ENCODE data around the gene JARID2.

Gene JARID2

DNA sequence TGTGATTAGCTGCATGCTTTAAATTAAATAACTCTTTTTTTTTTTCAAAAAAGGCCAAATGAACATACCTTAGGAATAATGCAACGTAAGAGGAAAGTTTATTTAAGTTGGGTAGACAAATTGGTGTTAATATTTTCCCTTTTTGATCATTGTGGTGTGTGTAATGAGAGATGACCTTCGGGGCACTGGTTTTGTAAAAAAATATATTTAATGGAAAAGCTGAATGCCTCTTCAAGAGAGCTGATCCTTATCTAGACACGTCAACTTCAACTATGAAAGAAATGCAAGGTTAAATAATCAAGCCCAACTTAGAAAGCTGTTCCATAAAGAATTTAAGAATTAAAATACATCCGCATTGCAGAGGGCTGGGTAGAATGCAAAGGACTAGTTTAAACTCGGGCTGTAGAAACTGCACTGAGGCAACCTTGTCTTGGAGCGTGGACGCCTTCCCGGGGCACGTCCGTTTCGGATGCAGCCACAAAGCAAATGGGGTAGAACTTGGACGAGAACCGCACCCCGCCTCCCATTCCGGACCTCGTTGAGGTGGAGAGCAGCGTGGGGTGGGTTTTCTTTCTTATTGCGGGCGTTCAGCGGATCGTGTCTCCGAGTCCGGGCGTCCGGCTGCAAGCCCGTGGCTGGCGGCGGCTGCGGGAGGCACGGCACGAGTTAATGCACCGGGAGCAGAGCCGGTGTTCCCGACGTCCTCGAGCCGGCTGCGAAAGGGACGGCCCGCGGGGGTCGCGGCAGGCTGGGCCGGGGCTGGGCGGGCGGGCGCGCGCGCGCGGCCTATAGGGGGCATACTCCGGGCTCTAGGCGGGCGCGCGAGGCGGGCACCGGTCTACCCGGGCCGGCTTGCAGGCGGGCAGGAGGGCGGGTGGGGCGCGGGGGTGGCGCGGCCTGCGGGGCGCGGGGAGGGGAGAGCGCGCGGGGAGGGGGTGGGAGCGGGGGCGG lies 1.9 kb downstream of the JARID2 start:
- no peak for DNase-seq

- peak; percentile 93 for DNase-seq
Observed at GRCh38 chr6:15248451-15249370, 2.8 kb downstream of the JARID2 start.

GRCh38 chr6:15249371-15250019 lies 3.6 kb downstream of the JARID2 start:
- DNase-seq = no peak

DNA sequence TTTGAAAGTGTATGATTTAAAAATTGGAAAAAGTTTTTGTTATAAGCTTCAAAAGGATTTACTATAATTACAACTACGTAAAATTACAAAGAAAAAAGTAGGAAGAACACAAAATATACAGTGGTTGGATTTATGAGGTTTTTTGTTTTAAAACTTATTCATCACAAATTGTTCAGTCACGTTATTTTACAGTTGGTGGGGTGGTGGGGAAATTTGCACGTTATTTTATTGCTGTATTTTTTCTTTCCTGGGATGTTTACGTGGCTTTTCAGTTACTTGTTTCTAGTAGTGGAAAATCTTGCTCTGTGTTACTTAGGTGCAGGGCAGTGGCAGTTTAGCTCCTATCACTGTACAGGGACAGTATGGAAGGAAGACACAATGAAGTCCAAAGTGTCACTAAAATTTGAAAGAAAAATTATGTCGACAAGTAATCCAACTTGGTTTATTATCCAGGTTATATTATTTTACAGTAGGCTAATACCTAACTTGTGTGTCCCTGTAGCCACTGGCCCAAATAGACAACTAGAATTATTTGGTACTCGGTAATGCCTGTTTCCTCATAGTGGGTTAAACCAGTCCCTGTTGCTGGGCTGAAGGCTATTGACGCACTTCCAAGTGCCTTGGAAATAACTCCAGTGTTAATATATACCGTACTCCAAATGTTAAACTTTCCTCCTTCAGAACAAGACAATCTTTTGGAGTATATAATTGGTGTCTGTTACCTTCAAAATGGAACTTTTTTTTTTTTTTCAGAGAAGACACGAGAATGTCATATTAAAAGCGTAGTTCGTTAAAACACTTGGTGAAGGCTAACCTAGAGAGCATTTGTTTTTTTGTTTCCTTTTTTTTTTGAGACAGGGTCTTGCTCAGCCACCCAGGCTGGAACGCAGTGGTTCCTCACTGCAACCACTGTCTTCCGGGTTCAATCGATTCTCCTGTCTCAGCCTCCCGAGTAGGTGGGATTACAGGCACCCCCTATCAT lies 4.6 kb downstream of the JARID2 start:
- DNase-seq = no peak

DNA sequence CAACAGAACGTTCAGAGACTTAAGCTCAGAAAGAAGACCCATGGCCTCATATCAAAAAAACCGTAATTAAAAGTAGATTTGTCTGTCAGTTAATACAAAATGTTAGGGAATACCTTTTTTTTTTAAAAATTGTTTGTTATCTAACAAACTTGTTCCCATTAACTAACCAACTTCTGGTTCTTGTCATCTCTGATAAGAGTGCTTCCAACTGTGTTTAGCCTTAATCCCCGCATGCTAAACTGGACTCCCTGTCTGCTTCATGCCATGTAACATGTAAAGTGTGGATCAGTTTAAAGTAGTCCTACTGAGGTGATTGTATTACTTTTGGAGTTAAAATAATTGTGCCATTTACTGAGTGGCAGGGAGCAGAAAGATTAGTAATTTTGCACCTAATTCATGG lies 6.3 kb downstream of the JARID2 start:
- no peak for DNase-seq

GRCh38 chr6:15253203-15254022 lies 7.5 kb downstream of the JARID2 start:
- no peak for DNase-seq

- DNase-seq = no peak
Observed at GRCh38 chr6:15254070-15254975, 8.5 kb downstream of the JARID2 start.

- no peak for DNase-seq
Observed at GRCh38 chr6:15255481-15255880, 9.6 kb downstream of the JARID2 start.

- DNase-seq = no peak
Observed at GRCh38 chr6:15255909-15256395, 10.1 kb downstream of the JARID2 start.

DNA sequence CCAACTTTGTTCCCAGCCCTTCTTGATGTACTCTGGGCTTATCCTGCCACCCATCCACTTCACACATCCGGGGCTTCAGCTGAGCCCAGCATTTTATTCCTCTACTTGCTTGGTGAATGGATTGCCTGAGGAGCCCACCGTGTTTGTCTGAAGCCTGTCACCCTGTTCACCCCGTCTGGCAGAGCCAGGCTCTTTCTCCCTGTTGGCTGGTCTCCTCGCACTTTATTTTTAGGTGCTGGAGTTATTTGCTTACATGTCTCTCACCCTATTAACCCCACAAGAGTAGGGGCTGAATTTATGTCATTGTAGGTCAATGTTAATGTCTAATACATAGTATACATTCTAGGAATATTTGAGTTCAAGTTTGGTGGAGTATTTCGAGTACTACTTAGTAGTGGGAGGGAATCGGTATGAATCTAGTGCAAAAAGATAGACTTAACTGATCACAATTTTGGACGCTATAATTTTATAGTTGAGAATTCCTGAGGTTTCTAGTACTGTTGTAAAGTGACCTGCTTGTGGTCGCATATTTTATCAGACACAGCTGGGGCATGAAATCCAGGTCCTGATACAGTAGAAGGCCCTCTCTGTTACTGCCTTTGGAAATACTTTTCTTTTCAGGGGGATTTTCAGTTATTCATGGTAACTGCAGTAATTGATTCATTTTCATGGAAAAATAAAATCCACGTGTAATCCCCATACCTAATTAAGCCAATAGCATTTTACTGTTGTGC lies 10.8 kb downstream of the JARID2 start:
- no peak for DNase-seq

DNA sequence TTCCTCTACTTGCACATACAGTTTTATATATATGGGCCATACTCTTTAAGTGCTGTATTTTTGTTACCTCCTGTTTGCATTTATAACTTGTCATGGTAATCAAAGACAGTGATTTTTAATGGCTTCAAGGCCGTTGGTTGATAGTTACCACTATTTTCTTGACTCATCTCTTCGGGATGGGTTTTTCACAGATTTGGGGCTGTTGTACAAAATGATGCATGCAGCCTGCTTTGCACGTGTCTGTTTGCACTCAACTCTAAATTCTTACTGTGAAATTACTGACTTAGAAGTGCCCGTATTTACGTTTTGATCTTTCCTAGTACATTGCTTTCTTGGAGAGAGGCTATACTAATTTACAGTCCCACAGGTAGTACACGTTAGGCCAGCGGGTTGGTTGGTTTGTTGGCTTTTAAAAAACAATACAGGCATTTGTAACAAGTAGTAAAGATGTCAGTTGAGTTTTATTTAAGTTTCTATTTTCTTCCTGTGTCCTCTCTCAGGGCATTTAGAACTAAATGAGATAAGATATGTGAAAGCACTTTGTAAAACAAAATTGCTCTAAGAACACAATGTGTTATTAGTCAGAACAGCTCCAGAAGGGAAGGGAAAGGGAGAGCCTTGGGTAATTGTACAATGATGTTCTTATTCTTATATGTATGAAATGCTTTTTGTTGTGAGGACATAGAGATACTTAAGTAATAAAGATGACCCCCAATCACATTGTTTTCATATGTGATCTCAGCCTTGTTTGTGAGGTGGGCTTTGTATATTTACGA lies 11.7 kb downstream of the JARID2 start:
- DNase-seq = no peak

- DNase-seq = no peak
Observed at GRCh38 chr6:15259766-15260098, 13.9 kb downstream of the JARID2 start.

GRCh38 chr6:15260099-15260821 lies 14.4 kb downstream of the JARID2 start:
- no peak for DNase-seq

DNA sequence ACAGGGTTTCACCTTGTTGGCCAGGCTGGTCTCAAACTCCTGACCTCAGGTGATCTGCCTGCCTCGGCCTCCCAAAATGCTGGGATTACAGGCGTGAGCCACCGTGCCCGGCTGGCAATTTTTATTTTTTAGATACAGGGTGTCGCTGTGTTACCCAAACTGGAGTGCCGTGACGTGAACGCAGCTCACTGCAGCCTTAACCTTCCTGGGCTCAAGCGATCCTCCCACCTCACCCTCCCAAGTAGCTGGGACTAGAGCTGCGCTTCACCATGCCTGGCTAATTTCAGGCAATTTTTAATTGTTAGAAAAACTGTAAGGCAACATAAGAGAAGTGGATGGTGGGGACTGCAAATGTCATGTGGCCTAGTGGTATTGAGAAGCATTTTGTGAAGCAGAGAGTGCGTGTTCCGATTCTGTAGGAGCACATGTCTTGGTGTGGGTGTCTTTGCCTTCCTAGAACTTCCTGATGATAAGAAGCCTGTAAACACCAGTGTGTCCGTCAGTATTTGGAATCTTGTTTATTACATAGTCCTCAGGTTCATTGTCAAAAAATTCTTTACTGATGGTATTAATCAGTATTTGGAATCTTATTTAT lies 18.0 kb downstream of the JARID2 start:
- no peak for DNase-seq

DNA sequence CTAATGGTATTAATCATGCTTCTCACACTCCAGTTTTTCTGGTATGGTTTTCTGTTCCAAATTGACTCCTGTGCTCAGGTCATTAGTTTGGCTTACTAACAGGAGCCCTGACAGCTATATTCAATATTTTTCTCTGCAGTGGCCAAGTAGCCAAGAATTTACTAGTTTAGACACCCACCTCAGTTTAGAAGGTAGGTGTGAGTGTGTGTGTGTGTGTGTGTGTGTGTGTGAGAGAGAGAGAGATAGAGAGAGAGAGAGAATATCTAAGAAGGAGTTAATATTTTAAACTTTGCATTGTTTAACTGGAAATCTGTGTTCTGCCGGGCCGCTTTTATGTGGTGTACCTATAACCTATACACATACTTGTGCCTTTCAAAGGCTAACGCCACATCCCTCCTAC lies 18.5 kb downstream of the JARID2 start:
- no peak for DNase-seq

GRCh38 chr6:15264902-15265761 lies 19.3 kb downstream of the JARID2 start:
- DNase-seq = no peak

All from GDM1 (cell line).